NB4 (cell line): ENCODE results near the gene EFNB3.

Experiments
- CTCF ChIP-seq: IDR thresholded peaks from one replicate; pipeline ENCODE4 v1.5.1; 2012; ENCODE audit warnings: low read depth, low read length
- MYC ChIP-seq: IDR thresholded peaks from 2 replicates; pipeline ENCODE4 v1.6.1; 2011; ENCODE audit warnings: low read depth, low read length
- POLR2A ChIP-seq: IDR thresholded peaks from 2 replicates; pipeline ENCODE4 v1.6.1; 2011; ENCODE audit warnings: mild to moderate bottlenecking; ENCODE audit not compliant: insufficient read length; ENCODE audit errors: extremely low read depth

GRCh38 chr17:7748076-7748775 is 43.2 kb downstream of the EFNB3 start:
- TF ChIP-seq POLR2A: no peak
- TF ChIP-seq CTCF: no peak
- no peak for TF ChIP-seq MYC
